ENCODE results near the gene NELFCD.

DNA sequence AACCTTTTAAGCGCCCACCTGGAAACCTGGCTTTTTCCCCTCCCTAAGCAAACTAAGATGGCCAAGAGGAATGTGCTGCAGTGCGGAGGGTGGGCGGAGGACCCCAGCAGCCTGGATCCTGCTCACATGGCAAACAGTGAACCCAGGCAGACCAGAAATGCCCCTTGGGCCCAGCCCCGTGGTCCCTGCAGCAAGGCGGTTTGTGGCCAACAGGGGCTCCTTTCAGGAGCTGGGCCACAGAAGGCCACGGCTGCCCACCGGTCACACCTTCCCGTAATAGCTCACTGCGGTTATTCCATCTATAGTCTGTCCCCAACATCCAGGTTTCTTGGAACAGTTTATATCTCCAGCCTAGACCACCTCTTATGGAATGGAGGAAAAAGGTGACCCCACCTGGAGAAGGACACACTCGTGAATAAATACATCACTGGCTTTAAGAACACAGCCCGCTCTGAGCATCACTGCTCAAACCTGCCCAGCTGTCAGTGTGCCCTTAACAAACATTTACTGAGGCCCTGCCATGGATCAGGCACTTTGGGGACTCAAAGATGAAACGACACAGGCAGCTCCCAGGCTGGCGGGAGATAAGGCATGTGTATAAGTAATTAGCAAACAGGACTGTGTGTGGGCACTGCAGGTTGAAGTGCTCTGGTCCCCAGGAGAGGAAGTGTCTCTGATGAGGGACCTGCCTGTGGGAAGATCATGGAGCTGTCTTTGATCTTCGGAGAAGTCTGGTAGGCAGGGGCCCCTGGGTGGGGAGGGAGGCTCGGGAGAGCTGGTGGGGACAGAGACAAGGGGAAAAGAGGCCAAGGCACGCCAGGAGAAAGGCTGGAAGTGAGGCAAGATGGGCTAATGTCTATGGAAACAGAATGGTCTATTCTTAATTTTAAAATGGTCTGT is 35.0 kb downstream of the NELFCD start:
- TF ChIP-seq, protein P1, sequence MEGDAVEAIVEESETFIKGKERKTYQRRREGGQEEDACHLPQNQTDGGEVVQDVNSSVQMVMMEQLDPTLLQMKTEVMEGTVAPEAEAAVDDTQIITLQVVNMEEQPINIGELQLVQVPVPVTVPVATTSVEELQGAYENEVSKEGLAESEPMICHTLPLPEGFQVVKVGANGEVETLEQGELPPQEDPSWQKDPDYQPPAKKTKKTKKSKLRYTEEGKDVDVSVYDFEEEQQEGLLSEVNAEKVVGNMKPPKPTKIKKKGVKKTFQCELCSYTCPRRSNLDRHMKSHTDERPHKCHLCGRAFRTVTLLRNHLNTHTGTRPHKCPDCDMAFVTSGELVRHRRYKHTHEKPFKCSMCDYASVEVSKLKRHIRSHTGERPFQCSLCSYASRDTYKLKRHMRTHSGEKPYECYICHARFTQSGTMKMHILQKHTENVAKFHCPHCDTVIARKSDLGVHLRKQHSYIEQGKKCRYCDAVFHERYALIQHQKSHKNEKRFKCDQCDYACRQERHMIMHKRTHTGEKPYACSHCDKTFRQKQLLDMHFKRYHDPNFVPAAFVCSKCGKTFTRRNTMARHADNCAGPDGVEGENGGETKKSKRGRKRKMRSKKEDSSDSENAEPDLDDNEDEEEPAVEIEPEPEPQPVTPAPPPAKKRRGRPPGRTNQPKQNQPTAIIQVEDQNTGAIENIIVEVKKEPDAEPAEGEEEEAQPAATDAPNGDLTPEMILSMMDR (IDR thresholded peaks at IDR 0.05), result no peak
- no peak for TF ChIP-seq POLR2A (IDR thresholded peaks at IDR 0.05)
